Caco-2 (cell line): ENCODE data around the gene CLIC3. TPM values are rescaled to one million over a fixed set of nuclear protein-coding genes. Genes with fewer than 3 reads are reported as not detected.

ENCODE experiments used
- BruUV-seq: library from RNA; stranded (reverse); fragments of 400-500 nt; replicated peaks from 2 replicates; lab custom pipeline; 2021; lab: Mats Ljungman, UMichigan
- CTCF ChIA-PET: fragments of 300-600 bp; sonication (Branson Sonifier 250); formaldehyde crosslinking; loops from one replicate; lab custom pipeline; 2022; ENCODE audit warnings: antibody characterized with exemption; lab: Charles Lee
- POLR2A ChIA-PET: fragments of 300-600 bp; sonication (Branson Sonifier 250); formaldehyde crosslinking; loops from one replicate; lab custom pipeline; 2022; ENCODE audit warnings: antibody characterized with exemption; lab: Charles Lee
- DNase-seq, 2 experiments: peaks; one replicate each; pipeline versions ENCODE4 v3.0.0 to v3.0.0-alpha.2; 2020 to 2022
- H3K27me3 ChIP-seq: replicated peaks from 2 replicates; pipeline ENCODE4 v1.6.0; 2011; ENCODE audit warnings: low read length; ENCODE audit not compliant: control insufficient read depth, insufficient read depth
- H3K36me3 ChIP-seq: 2 replicates; pipeline ENCODE4 v1.5.1; 2011; ENCODE audit warnings: low read length; ENCODE audit not compliant: control insufficient read depth, insufficient read depth
- H3K4me1 ChIP-seq: fragments of 250-450 bp; sonication (Bioruptor Pico); 2 replicates; pipeline ENCODE4 v1.5.1; 2020; ENCODE audit warnings: mild to moderate bottlenecking
- H3K4me3 ChIP-seq: 2 replicates; pipeline ENCODE4 v1.5.1; 2011; ENCODE audit warnings: low read depth, mild to moderate bottlenecking, control low read depth, low read length
- H3K9me3 ChIP-seq: fragments of 250-450 bp; sonication (Bioruptor Pico); 2 replicates; pipeline ENCODE4 v1.5.1; 2020; ENCODE audit warnings: mild to moderate bottlenecking, moderate library complexity
- H3K27ac Mint-ChIP-seq: one replicate; pipeline ENCODE4 v1.8.0; 2022; ENCODE audit warnings: mixed read lengths; ENCODE audit not compliant: unreplicated experiment
- H3K27me3 Mint-ChIP-seq: one replicate; pipeline ENCODE4 v1.8.0; 2022; ENCODE audit warnings: mixed read lengths; ENCODE audit not compliant: insufficient read depth, unreplicated experiment
- H3K36me3 Mint-ChIP-seq: one replicate; pipeline ENCODE4 v1.8.0; 2022; ENCODE audit warnings: mild to moderate bottlenecking, mixed read lengths; ENCODE audit not compliant: insufficient read depth, unreplicated experiment
- H3K4me1 Mint-ChIP-seq: one replicate; pipeline ENCODE4 v1.8.0; 2022; ENCODE audit warnings: low read depth, mixed read lengths; ENCODE audit not compliant: unreplicated experiment
- H3K4me3 Mint-ChIP-seq: one replicate; pipeline ENCODE4 v1.8.0; 2022; ENCODE audit warnings: mild to moderate bottlenecking, moderate library complexity, mixed read lengths; ENCODE audit not compliant: unreplicated experiment
- H3K9me3 Mint-ChIP-seq: one replicate; pipeline ENCODE4 v1.8.0; 2022; ENCODE audit warnings: mixed read lengths; ENCODE audit not compliant: unreplicated experiment
- intact Hi-C: fragments of 100-400 bp; cut with micrococcal nuclease; formaldehyde crosslinking; loops from one replicate; pipeline ENCODE4 v1.10.0; 2022; ENCODE audit not compliant: unreplicated experiment
- total RNA-seq: library from RNA; stranded (reverse); gene quantifications from 2 replicates; pipeline ENCODE4 v1.2.3, GENCODE V29; 2022
- TF ChIP-seq, protein P1 (sequence below), 2 experiments: fragments of 200-600 bp in 1 of 2; IDR thresholded peaks; 1 replicate in 1 of 2; 2 replicates in 1 of 2; pipeline versions ENCODE4 v1.5.1 to v1.8.0; 2011 to 2022; ENCODE audit warnings: antibody characterized with exemption in 1 of 2, control low read depth in 1 of 2, inconsistent platforms in 1 of 2, low read depth in 1 of 2, low read length in 1 of 2, mild to moderate bottlenecking in 1 of 2, moderate library complexity in 1 of 2; ENCODE audit not compliant: insufficient read depth in 1 of 2, severe bottlenecking in 1 of 2, unreplicated experiment in 1 of 2

Gene CLIC3
- total RNA-seq, 1 experiment from 2014 or later, result 4.7 TPM

DNA sequence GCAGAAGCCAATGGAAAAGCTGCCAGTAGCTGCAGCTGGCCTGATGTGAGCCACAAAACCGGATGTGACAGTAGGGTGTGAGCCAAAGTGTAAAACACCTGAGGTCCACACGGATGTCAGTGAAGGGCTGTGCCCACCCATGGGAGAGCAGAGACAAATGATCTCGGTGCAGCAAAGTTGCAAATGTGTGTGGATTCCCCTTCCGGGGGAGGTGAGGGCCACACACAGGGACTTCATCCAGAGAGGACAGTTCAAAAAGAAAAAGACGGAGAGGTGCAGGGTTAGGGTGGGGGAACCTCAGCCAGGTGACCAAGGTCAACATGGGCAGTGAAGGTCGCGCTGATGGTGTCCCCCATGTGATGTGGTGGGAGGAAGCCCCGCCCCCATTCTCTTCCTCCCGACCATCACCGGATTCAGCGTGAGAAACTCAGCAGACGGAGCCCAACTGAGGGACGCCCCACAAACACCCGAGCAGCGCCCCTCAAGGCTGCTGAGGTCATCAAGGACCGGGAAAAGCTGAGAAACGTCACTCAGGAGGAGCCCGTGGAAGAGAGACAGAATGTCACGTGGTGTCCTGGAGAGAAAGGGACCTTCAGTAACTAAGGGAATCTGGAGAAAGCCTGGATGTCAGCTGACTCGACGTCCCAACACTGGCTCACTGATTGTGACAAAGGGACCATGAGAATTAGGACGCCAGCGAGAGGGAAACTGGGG is 30.4 kb downstream of the CLIC3 start:
- H3K27me3 Mint-ChIP-seq, result no peaks in the 10 kb centered on the region
- no peak overlapping the region for H3K27ac Mint-ChIP-seq
- TF ChIP-seq, protein P1, sequence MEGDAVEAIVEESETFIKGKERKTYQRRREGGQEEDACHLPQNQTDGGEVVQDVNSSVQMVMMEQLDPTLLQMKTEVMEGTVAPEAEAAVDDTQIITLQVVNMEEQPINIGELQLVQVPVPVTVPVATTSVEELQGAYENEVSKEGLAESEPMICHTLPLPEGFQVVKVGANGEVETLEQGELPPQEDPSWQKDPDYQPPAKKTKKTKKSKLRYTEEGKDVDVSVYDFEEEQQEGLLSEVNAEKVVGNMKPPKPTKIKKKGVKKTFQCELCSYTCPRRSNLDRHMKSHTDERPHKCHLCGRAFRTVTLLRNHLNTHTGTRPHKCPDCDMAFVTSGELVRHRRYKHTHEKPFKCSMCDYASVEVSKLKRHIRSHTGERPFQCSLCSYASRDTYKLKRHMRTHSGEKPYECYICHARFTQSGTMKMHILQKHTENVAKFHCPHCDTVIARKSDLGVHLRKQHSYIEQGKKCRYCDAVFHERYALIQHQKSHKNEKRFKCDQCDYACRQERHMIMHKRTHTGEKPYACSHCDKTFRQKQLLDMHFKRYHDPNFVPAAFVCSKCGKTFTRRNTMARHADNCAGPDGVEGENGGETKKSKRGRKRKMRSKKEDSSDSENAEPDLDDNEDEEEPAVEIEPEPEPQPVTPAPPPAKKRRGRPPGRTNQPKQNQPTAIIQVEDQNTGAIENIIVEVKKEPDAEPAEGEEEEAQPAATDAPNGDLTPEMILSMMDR (IDR thresholded peaks at IDR 0.05; ENCODE audit: insufficient read depth in 1 of 2, low read depth in 1 of 2, low read length in 1 of 2, severe bottlenecking in 1 of 2, unreplicated experiment in 1 of 2), result no peak
- no peaks in the 10 kb centered on the region for H3K27me3 ChIP-seq
- BruUV-seq, result no TSS peak
- POLR2A ChIA-PET, result no interaction called here
- no peaks in the 10 kb centered on the region for H3K4me1 Mint-ChIP-seq
- H3K9me3 Mint-ChIP-seq, result no peaks in the 10 kb centered on the region
- intact Hi-C loops, result no loop called here
- H3K9me3 ChIP-seq, result no peaks in the 10 kb centered on the region
- no peak overlapping the region for H3K4me3 ChIP-seq
- no peaks in the 10 kb centered on the region for H3K36me3 ChIP-seq
- no peak overlapping the region for H3K4me3 Mint-ChIP-seq
- peaks cover 5% of the 10 kb centered on the region for H3K36me3 Mint-ChIP-seq
- CTCF ChIA-PET, result no interaction called here
- no peak for DNase-seq
- peaks cover 18% of the 10 kb centered on the region for H3K4me1 ChIP-seq

DNA sequence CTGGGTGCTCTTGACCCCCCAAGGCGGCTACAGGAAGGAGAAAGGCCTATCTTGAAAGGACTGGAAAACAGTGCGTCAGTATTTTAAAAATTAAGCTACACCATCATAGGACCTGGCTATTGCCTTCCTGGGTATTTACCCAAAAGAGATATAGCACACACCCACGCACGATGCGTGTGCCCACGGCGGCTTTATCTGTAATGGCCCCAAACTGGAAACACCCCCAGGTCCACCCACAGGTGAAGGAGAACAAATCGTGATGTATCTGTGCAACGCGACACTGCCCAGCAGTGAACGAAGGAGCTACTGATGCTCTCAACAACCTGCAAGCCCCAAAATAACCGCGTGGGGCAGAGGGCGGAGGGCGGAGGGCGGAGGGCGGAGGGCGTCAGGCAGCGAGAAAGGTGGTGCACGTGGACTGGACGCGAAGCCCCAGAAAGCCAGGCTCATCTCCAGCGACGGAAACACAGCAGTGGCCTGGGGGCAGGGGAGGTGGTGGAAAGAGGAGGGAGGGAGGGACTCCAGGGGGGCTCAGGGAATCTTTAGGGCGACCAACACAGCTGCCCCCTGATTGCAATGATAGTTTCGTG is 31.4 kb downstream of the CLIC3 start:
- intact Hi-C loops, result no loop called here

DNA sequence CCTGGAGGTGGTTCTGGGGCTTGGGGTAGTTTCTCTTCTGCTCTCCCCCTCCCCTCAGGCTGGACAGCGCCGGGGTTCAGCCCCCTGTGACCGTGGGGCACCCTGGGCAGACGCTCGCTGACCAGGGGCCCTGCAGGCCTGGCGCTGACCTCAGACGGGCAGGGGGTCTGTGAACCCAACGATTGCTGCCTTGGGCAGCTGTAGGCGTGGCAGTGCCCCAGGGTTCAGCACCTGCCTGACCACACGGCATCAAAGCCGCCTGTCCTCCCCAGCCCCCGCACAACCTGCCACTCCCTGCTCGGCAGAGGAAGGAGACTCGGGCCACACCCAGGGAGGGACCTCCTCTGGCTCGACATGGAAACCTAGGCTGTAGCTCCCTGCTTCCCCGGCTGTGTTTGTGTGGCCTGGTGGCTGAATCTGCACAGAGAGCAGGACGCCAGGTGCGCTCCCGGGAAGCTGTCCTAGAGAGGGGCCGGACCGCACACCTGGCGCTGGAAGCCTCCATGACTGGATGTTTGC is 32.1 kb downstream of the CLIC3 start:
- TF ChIP-seq, protein P1 (IDR thresholded peaks at IDR 0.05; ENCODE audit: insufficient read depth in 1 of 2, low read depth in 1 of 2, low read length in 1 of 2, severe bottlenecking in 1 of 2, unreplicated experiment in 1 of 2), result no peak
- no peak overlapping the region for H3K4me3 Mint-ChIP-seq
- no peaks in the 10 kb centered on the region for H3K9me3 Mint-ChIP-seq
- no peak overlapping the region for H3K4me3 ChIP-seq
- peaks cover 18% of the 10 kb centered on the region for H3K4me1 ChIP-seq
- H3K36me3 Mint-ChIP-seq, result peaks cover 11% of the 10 kb centered on the region
- no TSS peak for BruUV-seq
- no peaks in the 10 kb centered on the region for H3K36me3 ChIP-seq
- no peak overlapping the region for H3K27ac Mint-ChIP-seq
- intact Hi-C loops, result no loop called here
- DNase-seq, result peak in 1 of 2 experiments; percentile 78
- no peaks in the 10 kb centered on the region for H3K27me3 Mint-ChIP-seq
- no peaks in the 10 kb centered on the region for H3K27me3 ChIP-seq
- POLR2A ChIA-PET, result no interaction called here
- no peaks in the 10 kb centered on the region for H3K4me1 Mint-ChIP-seq
- H3K9me3 ChIP-seq, result no peaks in the 10 kb centered on the region
- CTCF ChIA-PET, result no interaction called here

More for the DNA sequence above, 31.4 kb downstream of the CLIC3 start:
- no peak overlapping the region for H3K4me3 Mint-ChIP-seq
- Histone ChIP-seq H3K9me3 (no peaks in the 10 kb centered on the region), H3K4me3 (no peak overlapping the region), H3K4me1 (peaks cover 18% of the 10 kb centered on the region), H3K36me3 (no peaks in the 10 kb centered on the region), H3K27me3 (no peaks in the 10 kb centered on the region)
- no peak for DNase-seq
- CTCF ChIA-PET, result interaction anchor here (0.7 kb wide), 1 partner anchor 86 kb away, joined by 4 read pairs; no protein-coding TSS in a partner anchor
- H3K27ac Mint-ChIP-seq, result no peak overlapping the region
- TF ChIP-seq, protein P1 (IDR thresholded peaks at IDR 0.05; ENCODE audit: insufficient read depth in 1 of 2, low read depth in 1 of 2, low read length in 1 of 2, severe bottlenecking in 1 of 2, unreplicated experiment in 1 of 2), result no peak
- peaks cover 11% of the 10 kb centered on the region for H3K36me3 Mint-ChIP-seq
- H3K27me3 Mint-ChIP-seq, result no peaks in the 10 kb centered on the region
- no peaks in the 10 kb centered on the region for H3K9me3 Mint-ChIP-seq
- no peaks in the 10 kb centered on the region for H3K4me1 Mint-ChIP-seq
- no TSS peak for BruUV-seq
- POLR2A ChIA-PET, result no interaction called here
